Measurements from ENCODE around the gene TERB1.
A peak's percentile ranks its signal among the peaks of the same experiment; 100 is the strongest.

The TERB1 gene

GRCh38 chr16:66842765-66843164, 41.4 kb upstream of the TERB1 start:
- peak; percentile 43 for DNase-seq (ENCODE audit: low read depth)
- TF ChIP-seq CTCF (IDR thresholded peaks at IDR 0.05; ENCODE audit: insufficient read depth, low read depth, low read length, missing control alignments), result no peak
- H3K4me3 ChIP-seq (ENCODE audit: low read length), result no peak overlapping the region

- DNase-seq (ENCODE audit: low read depth), result no peak
Measured at GRCh38 chr16:66841366-66841765, 40.0 kb upstream of the TERB1 start.

GRCh38 chr16:66840883-66841282, 39.5 kb upstream of the TERB1 start:
- DNase-seq (ENCODE audit: low read depth), result no peak
- H3K4me3 ChIP-seq (ENCODE audit: low read length), result no peak overlapping the region
- TF ChIP-seq CTCF (IDR thresholded peaks at IDR 0.05; ENCODE audit: insufficient read depth, low read depth, low read length, missing control alignments), result no peak

More at GRCh38 chr16:66841366-66841765, 40.0 kb upstream of the TERB1 start:
- H3K4me3 ChIP-seq (ENCODE audit: low read length), result no peak overlapping the region
- TF ChIP-seq CTCF (IDR thresholded peaks at IDR 0.05; ENCODE audit: insufficient read depth, low read depth, low read length, missing control alignments), result no peak

- DNase-seq (ENCODE audit: low read depth), result peak; percentile 71
- no peak for TF ChIP-seq CTCF (IDR thresholded peaks at IDR 0.05; ENCODE audit: insufficient read depth, low read depth, low read length, missing control alignments)
- H3K4me3 ChIP-seq (ENCODE audit: low read length), result no peak overlapping the region
Measured at GRCh38 chr16:66834746-66835145, 33.4 kb upstream of the TERB1 start.

- DNase-seq (ENCODE audit: low read depth), result peak; percentile 56
- H3K4me3 ChIP-seq (ENCODE audit: low read length), result no peak overlapping the region
- no peak for TF ChIP-seq CTCF (IDR thresholded peaks at IDR 0.05; ENCODE audit: insufficient read depth, low read depth, low read length, missing control alignments)
Measured at GRCh38 chr16:66832661-66833305, 31.4 kb upstream of the TERB1 start.

GRCh38 chr16:66832190-66832589, 30.8 kb upstream of the TERB1 start:
- TF ChIP-seq CTCF (IDR thresholded peaks at IDR 0.05; ENCODE audit: insufficient read depth, low read depth, low read length, missing control alignments), result no peak
- no peak for DNase-seq (ENCODE audit: low read depth)
- H3K4me3 ChIP-seq (ENCODE audit: low read length), result no peak overlapping the region

All from epithelial cell of esophagus (primary cell).